Measurements from ENCODE around the gene ATAD3A.
"Not testable (repeated sequence)": the region's sequence is repeated elsewhere in the genome, so short reads cannot be mapped to it uniquely, and the experiment has no call there.

- TF ChIP-seq NFE2L2 (IDR thresholded peaks at IDR 0.05; ENCODE audit: low read depth, low read length); MAZ (IDR thresholded peaks at IDR 0.05; ENCODE audit: borderline replicate concordance, low read depth, low read length); RAD21 (IDR thresholded peaks at IDR 0.05; ENCODE audit: low read length); SMC3 (IDR thresholded peaks at IDR 0.05; ENCODE audit: low read depth, low read length); POLR2A (IDR thresholded peaks at IDR 0.05; ENCODE audit: low read depth, low read length); RCOR1 (IDR thresholded peaks at IDR 0.05; ENCODE audit: insufficient replicate concordance, low read length); BHLHE40 (IDR thresholded peaks at IDR 0.05; ENCODE audit: low read depth, low read length); MXI1 (IDR thresholded peaks at IDR 0.05; ENCODE audit: borderline replicate concordance, low read depth, low read length); MAFK (IDR thresholded peaks at IDR 0.05; ENCODE audit: low read depth, low read length); RFX5 (IDR thresholded peaks at IDR 0.05; ENCODE audit: low read depth, low read length): not testable (repeated sequence)
- TF ChIP-seq, protein P1, sequence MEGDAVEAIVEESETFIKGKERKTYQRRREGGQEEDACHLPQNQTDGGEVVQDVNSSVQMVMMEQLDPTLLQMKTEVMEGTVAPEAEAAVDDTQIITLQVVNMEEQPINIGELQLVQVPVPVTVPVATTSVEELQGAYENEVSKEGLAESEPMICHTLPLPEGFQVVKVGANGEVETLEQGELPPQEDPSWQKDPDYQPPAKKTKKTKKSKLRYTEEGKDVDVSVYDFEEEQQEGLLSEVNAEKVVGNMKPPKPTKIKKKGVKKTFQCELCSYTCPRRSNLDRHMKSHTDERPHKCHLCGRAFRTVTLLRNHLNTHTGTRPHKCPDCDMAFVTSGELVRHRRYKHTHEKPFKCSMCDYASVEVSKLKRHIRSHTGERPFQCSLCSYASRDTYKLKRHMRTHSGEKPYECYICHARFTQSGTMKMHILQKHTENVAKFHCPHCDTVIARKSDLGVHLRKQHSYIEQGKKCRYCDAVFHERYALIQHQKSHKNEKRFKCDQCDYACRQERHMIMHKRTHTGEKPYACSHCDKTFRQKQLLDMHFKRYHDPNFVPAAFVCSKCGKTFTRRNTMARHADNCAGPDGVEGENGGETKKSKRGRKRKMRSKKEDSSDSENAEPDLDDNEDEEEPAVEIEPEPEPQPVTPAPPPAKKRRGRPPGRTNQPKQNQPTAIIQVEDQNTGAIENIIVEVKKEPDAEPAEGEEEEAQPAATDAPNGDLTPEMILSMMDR (conservative IDR thresholded peaks at IDR 0.05; ENCODE audit: low read depth, low read length), result not testable (repeated sequence)
Measured at GRCh38 chr1:1557688-1558087, 45.7 kb downstream of the ATAD3A start.

All from IMR-90 (cell line).